H9 (cell line): ENCODE results near the gene PPP1R1B. TPM values are rescaled to one million over a fixed set of nuclear protein-coding genes. Genes with fewer than 3 reads are reported as not detected.

ENCODE experiments used
- DNase-seq: peaks from one replicate; pipeline ENCODE4 v3.0.0-alpha.2; 2017
- H2AFZ ChIP-seq: one replicate; pipeline ENCODE4 v1.6.1; 2013; ENCODE audit warnings: mild to moderate bottlenecking, low read length, control low read depth, moderate library complexity
- H2AK5ac ChIP-seq: 2 replicates; pipeline ENCODE4 v1.6.1; 2013; ENCODE audit warnings: low read length, control low read depth, mixed read lengths; ENCODE audit not compliant: insufficient read length
- H2BK120ac ChIP-seq: one replicate; pipeline ENCODE4 v1.6.1; 2013; ENCODE audit warnings: low read depth, mild to moderate bottlenecking, low read length, control low read depth, inconsistent platforms; ENCODE audit not compliant: poor library complexity, severe bottlenecking
- H2BK12ac ChIP-seq: 2 replicates; pipeline ENCODE4 v1.6.1; 2013; ENCODE audit warnings: low read length, control low read depth, mixed read lengths, low read depth; ENCODE audit not compliant: insufficient read length
- H2BK15ac ChIP-seq: 2 replicates; pipeline ENCODE4 v1.6.1; 2013; ENCODE audit warnings: low read depth, low read length, control low read depth
- H2BK20ac ChIP-seq: one replicate; pipeline ENCODE4 v1.6.1; 2013; ENCODE audit warnings: low read depth, mild to moderate bottlenecking, low read length, control low read depth, inconsistent platforms; ENCODE audit not compliant: poor library complexity, severe bottlenecking
- H2BK5ac ChIP-seq: 2 replicates; pipeline ENCODE4 v1.6.1; 2013; ENCODE audit warnings: low read length, control low read depth, mixed read lengths; ENCODE audit not compliant: insufficient read length
- H3K14ac ChIP-seq: 2 replicates; pipeline ENCODE4 v1.6.1; 2013; ENCODE audit warnings: low read length, control low read depth; ENCODE audit not compliant: insufficient read depth
- H3K18ac ChIP-seq: 2 replicates; pipeline ENCODE4 v1.6.1; 2013; ENCODE audit warnings: low read depth, mild to moderate bottlenecking, mixed read lengths, low read length, control low read depth; ENCODE audit not compliant: insufficient read length
- H3K23ac ChIP-seq: 2 replicates; pipeline ENCODE4 v1.6.1; 2013; ENCODE audit warnings: low read length, control low read depth, mixed read lengths, low read depth; ENCODE audit not compliant: insufficient read length
- H3K23me2 ChIP-seq: 2 replicates; pipeline ENCODE4 v1.6.1; 2013; ENCODE audit warnings: low read depth, mild to moderate bottlenecking, mixed read lengths, low read length, control low read depth; ENCODE audit not compliant: insufficient read length, poor library complexity, severe bottlenecking
- H3K27ac ChIP-seq: 2 replicates; pipeline ENCODE4 v1.5.1; 2013; ENCODE audit warnings: low read length, control low read depth, mixed read lengths, low read depth; ENCODE audit not compliant: insufficient read length
- H3K27me3 ChIP-seq: 2 replicates; pipeline ENCODE4 v1.6.1; 2013; ENCODE audit warnings: low read length, control low read depth, inconsistent platforms; ENCODE audit not compliant: insufficient read depth
- H3K4ac ChIP-seq: 2 replicates; pipeline ENCODE4 v1.6.1; 2013; ENCODE audit warnings: low read depth, mild to moderate bottlenecking, control low read depth, inconsistent platforms, low read length, moderate library complexity
- H3K4me1 ChIP-seq: 2 replicates; pipeline ENCODE4 v1.6.1; 2013; ENCODE audit warnings: low read length, control low read depth, inconsistent platforms; ENCODE audit not compliant: insufficient read depth
- H3K4me2 ChIP-seq: 2 replicates; pipeline ENCODE4 v1.6.1; 2013; ENCODE audit warnings: low read length, control low read depth, mixed read lengths; ENCODE audit not compliant: insufficient read length, insufficient read depth
- H3K56ac ChIP-seq: 2 replicates; pipeline ENCODE4 v1.6.1; 2013; ENCODE audit warnings: low read depth, mild to moderate bottlenecking, mixed read lengths, low read length, control low read depth; ENCODE audit not compliant: insufficient read length
- H3K79me1 ChIP-seq: 2 replicates; pipeline ENCODE4 v1.6.1; 2013; ENCODE audit warnings: low read depth, mild to moderate bottlenecking, moderate library complexity, low read length, control low read depth, inconsistent platforms; ENCODE audit not compliant: insufficient read depth, poor library complexity, severe bottlenecking
- H3K79me2 ChIP-seq: 2 replicates; pipeline ENCODE4 v1.6.1; 2013; ENCODE audit warnings: low read length, control low read depth, inconsistent platforms; ENCODE audit not compliant: insufficient read depth
- H3K9ac ChIP-seq: 2 replicates; pipeline ENCODE4 v1.6.1; 2013; ENCODE audit warnings: low read length, control low read depth, mixed read lengths; ENCODE audit not compliant: insufficient read length; ENCODE audit errors: extremely low read depth
- H3K9me3 ChIP-seq: one replicate; pipeline ENCODE4 v1.6.1; 2013; ENCODE audit warnings: low read depth, low read length, inconsistent platforms; ENCODE audit not compliant: control insufficient read depth
- H3T11ph ChIP-seq: one replicate; pipeline ENCODE4 v1.6.1; 2013; ENCODE audit warnings: mild to moderate bottlenecking, low read length, control low read depth, inconsistent platforms
- H4K20me1 ChIP-seq: one replicate; pipeline ENCODE4 v1.6.1; 2013; ENCODE audit not compliant: control insufficient read depth, insufficient read length, insufficient read depth
- H4K5ac ChIP-seq: 2 replicates; pipeline ENCODE4 v1.6.1; 2013; ENCODE audit warnings: low read depth, mild to moderate bottlenecking, mixed read lengths, low read length, control low read depth; ENCODE audit not compliant: insufficient read length
- H4K8ac ChIP-seq: replicated peaks from 2 replicates; pipeline ENCODE4 v1.6.1; 2013; ENCODE audit warnings: low read length, control low read depth, mixed read lengths, low read depth; ENCODE audit not compliant: insufficient read length
- H4K91ac ChIP-seq: 2 replicates; pipeline ENCODE4 v1.6.1; 2013; ENCODE audit warnings: low read depth, mild to moderate bottlenecking, moderate library complexity, mixed read lengths, low read length, control low read depth; ENCODE audit not compliant: insufficient read length
- H3K27ac Mint-ChIP-seq, 3 experiments: 2 replicates in 2 of 3; 3 replicates in 1 of 3; pipeline ENCODE4 v1.8.0; 2020 to 2021; ENCODE audit warnings: mixed read lengths in 3 of 3, mild to moderate bottlenecking in 1 of 3, moderate library complexity in 1 of 3
- H3K27me3 Mint-ChIP-seq: 2 replicates; pipeline ENCODE4 v1.8.0; 2021; ENCODE audit warnings: low read depth, mild to moderate bottlenecking, moderate library complexity, mixed read lengths
- H3K36me3 Mint-ChIP-seq, 3 experiments: 2 replicates in 2 of 3; 3 replicates in 1 of 3; pipeline ENCODE4 v1.8.0; 2020 to 2021; ENCODE audit warnings: low read depth in 3 of 3, mixed read lengths in 3 of 3; ENCODE audit not compliant: insufficient read depth in 1 of 3
- H3K4me1 Mint-ChIP-seq, 2 experiments: 2 replicates each; pipeline ENCODE4 v1.8.0; 2020; ENCODE audit warnings: mixed read lengths in 2 of 2
- H3K4me3 Mint-ChIP-seq, 2 experiments: 2 replicates in 1 of 2; 3 replicates in 1 of 2; pipeline ENCODE4 v1.8.0; 2020 to 2021; ENCODE audit warnings: mild to moderate bottlenecking in 2 of 2, mixed read lengths in 2 of 2, moderate library complexity in 1 of 2
- H3K9me3 Mint-ChIP-seq, 2 experiments: 2 replicates in 1 of 2; 3 replicates in 1 of 2; pipeline ENCODE4 v1.8.0; 2020; ENCODE audit warnings: mild to moderate bottlenecking in 2 of 2, mixed read lengths in 2 of 2, moderate library complexity in 1 of 2
- WGBS: extraction: QIAGEN DNeasy Blood & Tissue Kit; methylation state at CpG from one replicate; pipeline ENCODE4 v1.1.7; 2013; ENCODE audit warnings: missing lambda C conversion rate, low lambda C conversion rate, mixed read lengths; ENCODE audit not compliant: insufficient read length; ENCODE audit errors: extremely low coverage; 5-methylcytosine and 5-hydroxymethylcytosine counted together
- total RNA-seq: library from RNA; stranded (reverse); gene quantifications from 2 replicates; pipeline ENCODE4 v1.2.1, GENCODE V29; 2021
- TF ChIP-seq, protein P1 (sequence below): fragments of 200-600 bp; sonication (generic); conservative IDR thresholded peaks from 3 replicates; pipeline ENCODE4 v1.8.0; 2021; ENCODE audit warnings: antibody characterized with exemption, mild to moderate bottlenecking

The PPP1R1B gene
- total RNA-seq, 1 experiment from 2014 or later = 15.5 TPM

GRCh38 chr17:39619786-39620101 is 7.0 kb upstream of the PPP1R1B start:
- H3K23me2 ChIP-seq = peaks cover 2% of the 10 kb centered on the region
- H2BK12ac ChIP-seq = no peak overlapping the region
- no peaks in the 10 kb centered on the region for H3K79me2 ChIP-seq
- H3K9ac ChIP-seq = no peak overlapping the region
- no peaks in the 10 kb centered on the region for H3K79me1 ChIP-seq
- H4K91ac ChIP-seq = no peak overlapping the region
- no peak for DNase-seq
- H4K8ac ChIP-seq = no peak overlapping the region
- Mint-ChIP-seq H3K27me3 (peaks cover 96% of the 10 kb centered on the region), H3K36me3 (no peaks in the 10 kb centered on the region), H3K4me3 (no peak overlapping the region), H3K27ac (no peak overlapping the region), H3K9me3 (no peaks in the 10 kb centered on the region; a peak in 1 of 5 replicates), H3K4me1 (peaks cover 22 to 28% of the 10 kb centered on the region in 2 experiments)
- H3K4me1 ChIP-seq = no peaks in the 10 kb centered on the region
- no peak overlapping the region for H2BK5ac ChIP-seq
- H2AK5ac ChIP-seq = no peak overlapping the region
- no peak overlapping the region for H3K23ac ChIP-seq
- no peak overlapping the region for H3K4me2 ChIP-seq
- peaks cover 19% of the 10 kb centered on the region; the same call in 1 of the 2 replicates for H3K27me3 ChIP-seq
- no peak overlapping the region; the same call in 1 of the 2 replicates for H3K14ac ChIP-seq
- H3K18ac ChIP-seq = no peak overlapping the region
- no peak overlapping the region for H4K5ac ChIP-seq
- WGBS = no CpG with 5 or more reads among the region's 1 CpG
- TF ChIP-seq, protein P1, sequence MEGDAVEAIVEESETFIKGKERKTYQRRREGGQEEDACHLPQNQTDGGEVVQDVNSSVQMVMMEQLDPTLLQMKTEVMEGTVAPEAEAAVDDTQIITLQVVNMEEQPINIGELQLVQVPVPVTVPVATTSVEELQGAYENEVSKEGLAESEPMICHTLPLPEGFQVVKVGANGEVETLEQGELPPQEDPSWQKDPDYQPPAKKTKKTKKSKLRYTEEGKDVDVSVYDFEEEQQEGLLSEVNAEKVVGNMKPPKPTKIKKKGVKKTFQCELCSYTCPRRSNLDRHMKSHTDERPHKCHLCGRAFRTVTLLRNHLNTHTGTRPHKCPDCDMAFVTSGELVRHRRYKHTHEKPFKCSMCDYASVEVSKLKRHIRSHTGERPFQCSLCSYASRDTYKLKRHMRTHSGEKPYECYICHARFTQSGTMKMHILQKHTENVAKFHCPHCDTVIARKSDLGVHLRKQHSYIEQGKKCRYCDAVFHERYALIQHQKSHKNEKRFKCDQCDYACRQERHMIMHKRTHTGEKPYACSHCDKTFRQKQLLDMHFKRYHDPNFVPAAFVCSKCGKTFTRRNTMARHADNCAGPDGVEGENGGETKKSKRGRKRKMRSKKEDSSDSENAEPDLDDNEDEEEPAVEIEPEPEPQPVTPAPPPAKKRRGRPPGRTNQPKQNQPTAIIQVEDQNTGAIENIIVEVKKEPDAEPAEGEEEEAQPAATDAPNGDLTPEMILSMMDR = no peak
- no peak overlapping the region for H2BK120ac ChIP-seq
- H2AFZ ChIP-seq = no peak overlapping the region
- H3K27ac ChIP-seq = no peak overlapping the region
- H3T11ph ChIP-seq = no peak overlapping the region
- H2BK20ac ChIP-seq = no peak overlapping the region
- no peak overlapping the region for H3K4ac ChIP-seq
- H3K9me3 ChIP-seq = no peaks in the 10 kb centered on the region
- no peak overlapping the region for H2BK15ac ChIP-seq
- no peak overlapping the region for H3K56ac ChIP-seq
- H4K20me1 ChIP-seq = no peaks in the 10 kb centered on the region
